ENCODE results near the gene ACSF3. TPM values are rescaled to one million over a fixed set of nuclear protein-coding genes. Genes with fewer than 3 reads are reported as not detected.

Gene ACSF3
- polyA plus RNA-seq, 10 donors, result 12.9 to 23.8 (median 14.8) TPM

DNA sequence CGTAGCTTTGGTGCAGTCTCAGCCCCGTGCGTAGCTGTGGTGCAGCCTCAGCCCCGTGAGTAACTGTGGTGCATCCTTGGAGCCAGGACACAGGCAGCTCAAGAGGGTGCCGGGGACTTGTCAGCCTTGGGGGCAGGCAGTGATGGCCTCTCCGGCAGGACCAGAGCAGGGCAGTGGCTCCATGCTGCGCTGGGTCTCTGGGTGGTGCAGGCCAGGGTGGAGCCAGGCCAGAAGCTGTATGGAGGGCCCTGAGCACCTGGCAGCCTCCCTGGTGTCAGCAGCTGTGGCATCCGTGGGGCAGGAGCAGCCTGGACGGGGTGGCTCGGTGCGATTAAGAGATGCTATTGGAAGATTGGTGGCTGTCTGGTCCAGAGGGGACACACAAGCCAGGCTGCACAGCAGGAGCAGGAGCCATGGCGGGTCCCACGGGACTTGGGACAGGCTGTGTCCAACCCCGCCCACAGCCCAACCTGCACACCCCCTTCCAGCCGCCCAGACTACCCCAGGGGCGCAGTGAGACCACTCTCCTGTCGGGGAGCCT lies 49.6 kb downstream of the ACSF3 start:
- no peak for DNase-seq

DNA sequence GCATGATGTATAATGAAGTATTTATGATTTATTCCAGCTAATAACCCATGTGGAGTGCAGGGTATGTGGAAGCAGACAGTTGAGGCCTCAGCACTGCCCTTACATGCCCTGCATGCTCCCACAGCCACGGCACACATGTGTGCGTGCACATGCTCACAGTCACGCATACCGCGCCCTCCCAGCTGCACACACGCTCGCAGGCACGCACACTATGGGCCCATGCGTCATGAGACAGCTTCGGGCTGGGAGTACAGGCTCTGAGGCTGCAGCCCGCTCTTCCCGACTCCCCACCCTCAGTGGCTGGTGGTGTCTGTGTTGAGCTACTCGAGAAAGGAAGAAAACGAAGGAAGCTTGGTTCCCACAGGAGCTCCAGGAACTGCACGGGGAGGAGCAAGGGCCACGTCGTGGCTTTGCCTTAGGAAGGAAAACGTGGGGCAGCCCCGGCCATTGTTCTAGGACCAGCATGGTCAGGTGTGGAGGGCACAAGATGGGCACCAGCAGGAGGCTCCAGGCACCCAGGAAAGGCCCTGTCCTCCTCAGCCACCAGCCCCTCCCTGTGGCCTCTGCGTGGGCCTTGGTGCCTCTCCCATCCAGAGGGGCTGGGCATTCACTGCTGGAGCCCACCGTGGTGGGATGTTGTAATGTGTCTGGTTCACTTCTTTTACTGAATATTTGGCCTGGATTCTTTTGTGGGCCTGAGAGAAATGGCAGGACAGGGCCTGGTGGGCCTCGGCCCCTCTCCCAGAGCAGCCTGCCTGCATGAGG lies 50.4 kb downstream of the ACSF3 start:
- DNase-seq, result no peak

DNA sequence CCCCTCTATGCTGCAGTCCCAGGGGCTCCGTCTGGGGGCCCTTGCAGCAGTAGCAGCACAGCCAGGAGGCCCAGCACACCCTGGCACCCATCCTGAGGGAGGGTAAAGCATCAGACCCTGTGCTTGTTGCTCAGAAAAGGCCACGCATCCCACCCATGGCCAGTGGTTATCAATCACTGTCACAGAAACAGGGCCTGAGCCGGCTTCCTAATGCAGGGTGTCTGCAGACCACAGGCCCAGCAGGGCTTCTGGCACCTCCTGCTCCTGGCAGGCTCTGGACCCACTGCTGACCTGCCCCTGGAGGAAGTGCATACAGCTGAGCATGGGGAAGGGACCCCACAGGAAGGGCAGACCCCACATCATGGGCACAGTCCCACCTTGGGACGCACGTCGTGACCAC lies 51.0 kb downstream of the ACSF3 start:
- DNase-seq, result no peak

DNA sequence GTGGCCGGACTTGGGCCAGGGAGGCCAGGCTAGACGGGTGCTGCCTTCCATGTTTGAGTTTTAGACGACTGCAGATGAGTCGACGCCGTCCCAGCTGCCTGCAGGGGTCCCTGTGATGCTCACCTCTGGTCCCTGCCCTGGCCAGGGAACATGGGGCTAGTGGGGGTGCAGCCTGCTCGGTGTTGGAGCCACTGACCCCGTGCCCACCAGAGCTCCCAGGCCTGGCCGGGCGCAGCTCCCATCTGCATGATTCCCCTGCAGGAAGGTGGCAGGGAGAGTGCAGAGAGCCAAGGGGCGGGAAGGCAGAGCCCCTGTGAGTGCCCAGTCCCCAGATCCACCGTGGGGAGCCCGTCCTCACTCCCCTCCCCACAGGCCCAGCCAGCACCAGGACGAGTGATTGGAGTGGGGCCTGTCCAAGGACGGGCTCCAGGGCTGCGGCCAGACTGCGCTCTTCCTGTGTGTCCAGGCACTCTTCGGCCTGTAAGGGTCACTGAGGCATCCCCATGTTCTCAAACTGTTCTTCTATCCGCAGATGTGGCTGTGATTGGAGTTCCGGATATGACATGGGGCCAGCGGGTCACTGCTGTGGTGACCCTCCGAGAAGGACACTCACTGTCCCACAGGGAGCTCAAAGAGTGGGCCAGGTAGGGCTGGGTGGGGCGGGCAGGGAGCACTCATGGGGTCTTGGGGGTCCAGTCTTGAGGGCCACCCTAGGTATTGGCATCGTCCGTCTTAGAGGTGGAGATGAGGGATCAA lies 51.9 kb downstream of the ACSF3 start:
- no peak for DNase-seq

DNA sequence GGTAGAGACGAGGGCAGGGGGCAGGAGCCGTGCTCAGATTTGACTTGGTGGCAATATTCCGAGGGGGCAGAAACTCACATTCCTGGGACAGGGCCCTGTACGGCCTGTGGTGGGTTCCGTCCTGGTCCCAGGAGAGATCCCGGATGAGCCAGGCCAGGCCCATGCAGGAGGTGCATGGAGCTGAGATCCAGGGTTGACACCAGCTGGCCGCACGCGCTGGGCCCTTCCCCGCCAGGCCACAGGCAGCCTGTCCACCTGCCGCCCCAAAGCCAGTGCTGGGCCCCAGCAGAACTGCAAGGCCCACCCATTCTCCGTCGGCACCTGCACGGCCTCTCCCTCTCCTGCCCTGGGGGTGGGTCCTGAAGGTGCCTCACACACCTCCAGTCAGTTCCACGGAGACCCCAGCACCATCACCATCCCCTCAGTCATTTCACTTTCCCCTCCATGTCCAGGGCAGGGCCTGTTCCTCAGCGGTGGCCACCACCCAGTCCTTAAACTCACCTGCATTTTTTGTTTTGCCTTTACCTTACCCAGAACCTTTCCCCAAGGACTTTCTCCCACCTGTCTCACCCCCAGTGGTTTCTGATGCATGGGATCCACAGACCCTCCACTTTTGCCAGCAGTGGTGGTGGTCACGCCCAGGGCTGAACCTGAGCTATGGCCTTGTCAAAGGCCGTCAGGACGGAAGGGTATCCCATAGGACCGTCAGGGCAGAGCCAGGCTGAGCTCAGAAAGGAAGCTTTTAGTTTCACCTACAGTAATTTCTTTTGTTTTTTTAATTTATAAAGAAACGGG lies 52.8 kb downstream of the ACSF3 start:
- DNase-seq, result no peak

DNA sequence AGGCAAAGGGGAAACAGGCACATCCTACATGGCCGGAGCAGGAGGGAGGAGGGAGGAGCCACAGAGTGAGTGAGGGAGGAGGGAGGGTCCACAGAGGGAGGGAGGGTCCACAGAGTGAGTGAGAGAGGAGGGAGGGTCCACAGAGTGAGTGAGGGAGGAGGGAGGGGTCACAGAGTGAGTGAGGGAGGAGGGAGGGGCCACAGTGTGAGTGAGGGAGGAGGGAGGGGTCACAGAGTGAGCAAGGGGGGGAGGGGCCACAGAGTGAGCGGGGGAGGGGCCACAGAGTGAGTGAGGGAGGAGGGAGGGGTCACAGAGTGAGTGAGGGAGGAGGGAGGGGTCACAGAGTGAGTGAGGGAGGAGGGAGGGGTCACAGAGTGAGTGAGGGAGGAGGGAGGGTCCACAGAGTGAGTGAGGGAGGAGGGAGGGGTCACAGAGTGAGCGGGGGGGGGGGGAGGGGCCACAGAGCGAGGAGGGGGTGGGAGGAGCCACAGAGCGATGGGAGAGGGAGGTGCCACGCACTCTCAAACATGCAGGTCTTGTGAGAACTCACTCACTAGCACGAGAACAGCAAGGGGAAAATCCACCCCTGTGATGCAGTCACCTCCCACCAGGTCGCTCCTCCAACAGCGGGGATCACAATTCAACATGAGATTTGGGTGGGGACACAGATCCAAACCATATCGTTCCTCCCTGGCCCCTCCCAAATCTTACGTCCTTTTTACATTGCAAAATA lies 53.6 kb downstream of the ACSF3 start:
- DNase-seq, result no peak

GRCh38 chr16:89149386-89149785 lies 55.7 kb downstream of the ACSF3 start:
- no peak for DNase-seq

DNA sequence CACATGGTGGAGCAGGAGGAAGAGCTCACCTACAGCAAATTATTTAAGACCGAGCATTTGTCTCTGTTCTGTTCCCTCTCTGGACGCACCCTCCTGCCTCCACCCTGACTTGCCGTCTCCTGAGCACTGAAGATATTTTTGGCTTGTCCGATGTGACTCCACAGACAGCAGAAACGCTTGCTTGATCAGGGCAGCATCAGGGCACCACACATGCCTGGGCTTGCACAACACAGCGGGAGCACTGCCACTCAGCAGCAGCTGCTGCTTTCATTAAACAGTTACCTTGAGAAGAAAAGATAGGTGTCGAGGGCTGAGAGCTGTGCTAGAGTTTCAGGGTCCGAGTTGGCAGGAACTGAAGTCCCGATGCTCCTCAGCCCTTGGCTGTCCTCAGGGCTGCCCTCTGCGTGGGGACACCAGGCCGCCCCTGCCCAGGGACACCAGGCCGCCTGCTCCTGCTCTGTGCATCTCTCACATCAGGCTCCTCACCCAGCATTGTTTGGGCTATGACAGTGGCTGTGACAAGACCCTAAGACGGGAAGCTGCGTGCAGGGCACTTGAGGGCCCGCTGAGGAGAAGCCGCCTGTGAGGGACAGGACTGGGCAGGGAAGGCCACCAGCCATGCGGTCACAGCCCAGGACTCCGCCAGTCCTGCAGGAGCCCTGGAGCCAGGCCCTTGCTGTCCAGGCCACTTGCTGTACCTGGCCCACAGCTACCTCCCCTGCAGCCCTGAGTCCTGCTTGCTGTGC lies 56.6 kb downstream of the ACSF3 start:
- DNase-seq, result no peak

- no peak for DNase-seq
Observed at GRCh38 chr16:89150981-89151380, 57.3 kb downstream of the ACSF3 start.

DNA sequence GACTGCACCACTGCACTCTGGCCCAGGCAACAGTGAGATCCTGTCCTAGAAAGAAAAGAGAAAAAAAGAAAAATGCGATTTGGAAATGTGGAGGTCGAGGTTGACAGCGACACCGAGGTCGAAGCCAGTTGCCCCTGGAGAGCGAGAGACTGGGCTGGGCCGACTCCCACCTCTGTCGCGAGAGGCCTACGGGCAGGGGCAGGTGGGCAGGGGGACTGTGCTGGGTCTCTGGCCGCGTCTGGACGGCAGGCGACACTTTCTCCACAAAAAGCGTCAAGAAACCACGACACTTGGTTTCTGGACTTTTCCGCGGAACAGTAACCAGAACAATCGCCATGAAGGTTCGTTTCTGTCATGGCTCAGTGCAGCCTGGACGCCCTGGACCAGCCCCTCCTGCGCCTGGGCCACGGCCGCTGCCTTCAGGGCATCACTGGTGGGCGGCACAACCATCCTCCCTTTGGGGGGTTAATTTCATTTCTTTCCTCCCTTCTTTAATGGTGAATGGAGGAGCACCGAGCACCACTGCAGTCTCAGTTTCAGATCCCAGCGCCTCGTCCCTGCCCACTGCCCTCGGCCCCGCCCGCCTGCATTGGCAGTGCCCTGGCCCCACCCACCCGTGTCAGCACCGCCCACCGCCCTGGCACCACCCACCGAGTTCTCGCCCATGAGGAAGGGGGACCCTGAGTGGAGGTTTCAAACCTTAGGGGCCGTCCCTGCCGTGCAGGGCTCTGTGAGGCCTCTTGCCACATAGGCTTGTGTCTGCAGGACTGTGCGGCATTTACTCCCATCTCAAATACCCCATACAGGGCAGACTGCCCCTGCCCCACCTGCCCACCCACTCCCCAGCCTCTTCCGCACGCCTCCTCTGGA lies 59.4 kb downstream of the ACSF3 start:
- DNase-seq, result no peak

GRCh38 chr16:89153848-89154271 lies 60.2 kb downstream of the ACSF3 start:
- no peak for DNase-seq

DNA sequence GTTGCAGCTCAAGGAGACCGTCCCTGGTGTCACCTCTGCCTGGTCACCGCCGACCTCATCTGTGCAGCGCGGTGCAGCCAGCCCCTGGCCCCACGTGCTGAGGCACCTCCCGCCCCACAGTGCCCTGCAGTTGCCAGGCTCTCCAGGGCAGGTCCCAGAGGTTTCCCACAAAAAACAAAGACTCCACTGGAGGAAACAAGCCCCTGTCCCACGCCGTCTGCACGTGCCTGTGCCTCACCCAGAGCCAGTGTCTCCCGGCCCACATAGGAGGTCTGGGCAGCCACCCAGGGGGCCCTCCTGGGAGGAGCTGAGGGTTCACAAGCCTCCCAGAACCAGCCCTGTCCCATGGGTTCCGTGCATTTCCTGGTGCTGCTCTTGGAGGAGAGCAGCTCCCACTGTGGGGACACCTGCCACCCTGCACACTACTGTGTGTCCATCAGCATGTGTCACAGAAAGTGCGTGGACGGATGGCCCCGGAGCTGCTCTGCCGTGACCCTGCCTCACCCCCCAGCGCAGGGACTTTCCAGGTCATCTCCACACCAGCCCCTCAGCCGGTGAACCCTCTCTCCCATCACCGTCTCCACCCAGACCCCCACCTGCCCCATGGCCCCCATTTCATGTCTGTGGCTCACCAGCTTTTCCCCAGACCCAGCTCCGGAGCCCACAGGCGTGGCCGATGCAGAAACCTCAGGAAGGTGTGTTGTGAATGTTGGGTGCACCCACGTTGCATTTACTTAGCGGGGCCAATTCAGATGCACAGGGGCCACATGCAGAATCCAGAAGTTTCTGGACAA lies 60.9 kb downstream of the ACSF3 start:
- DNase-seq, result no peak

DNA sequence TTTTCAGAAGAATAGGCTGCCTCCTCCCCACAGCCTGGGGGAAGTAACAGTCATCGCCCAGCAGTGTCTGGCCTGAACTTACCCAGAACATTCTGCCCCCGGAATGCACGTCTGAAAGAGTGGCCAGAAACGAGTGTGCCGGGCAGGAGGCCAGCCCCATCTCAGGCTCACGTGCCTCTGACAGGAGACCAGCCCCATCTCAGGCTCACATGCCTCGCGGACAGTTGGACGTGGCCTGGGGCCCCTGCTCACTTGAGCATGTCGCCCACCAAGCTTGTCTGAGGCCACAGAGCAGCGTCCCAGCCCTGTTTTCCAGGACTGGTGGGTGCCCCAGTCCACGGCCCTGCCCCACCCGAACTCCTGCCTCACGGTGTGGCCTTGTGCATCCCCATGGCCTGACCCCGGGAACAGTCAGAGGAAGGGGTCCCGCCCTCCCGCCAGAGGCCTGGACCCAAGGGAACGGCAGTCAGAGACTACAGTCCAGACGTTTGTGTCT lies 61.6 kb downstream of the ACSF3 start:
- DNase-seq, result peak; percentile 50 to 80 (median 62)

- DNase-seq, result no peak
Observed at GRCh38 chr16:89155851-89156739, 62.4 kb downstream of the ACSF3 start.

GRCh38 chr16:89156740-89157645 lies 63.3 kb downstream of the ACSF3 start:
- no peak for DNase-seq

- no peak for DNase-seq
Observed at GRCh38 chr16:89157778-89158177, 64.1 kb downstream of the ACSF3 start.

Data from muscle of back (tissue), 11 donors.